HEK293 (cell line): ENCODE data around the gene VOPP1.

Experiments
- CTCF ChIA-PET: fragments of 350-600 bp; formaldehyde crosslinking; extraction: SDS; loops from one replicate; lab custom pipeline; 2021; ENCODE audit warnings: antibody characterized with exemption; lab: Yijun Ruan, JAX
- POLR2A ChIA-PET: fragments of 300-600 bp; formaldehyde crosslinking; extraction: SDS; loops from one replicate; lab custom pipeline; 2020; ENCODE audit warnings: antibody characterized with exemption, inconsistent platforms; lab: Yijun Ruan, JAX
- H3K27ac ChIP-seq: fragments of 200-500 bp; sonication (Bioruptor generic); 2 replicates; pipeline ENCODE4 v1.5.1; 2014; ENCODE audit warnings: low read depth, low read length, control low read depth, inconsistent platforms; ENCODE audit errors: extremely low read depth
- H3K36me3 ChIP-seq, 2 experiments: fragments of 200-500 bp in 1 of 2; sonication (Bioruptor generic) in 1 of 2; 1 replicate in 1 of 2; 2 replicates in 1 of 2; pipeline ENCODE4 v1.5.1; 2014 to 2017; ENCODE audit warnings: inconsistent platforms in 2 of 2, low read length in 2 of 2; ENCODE audit not compliant: control insufficient read depth in 2 of 2, insufficient read depth in 1 of 2
- H3K4me1 ChIP-seq: fragments of 200-500 bp; sonication (Bioruptor generic); 2 replicates; pipeline ENCODE4 v1.5.1; 2014; ENCODE audit warnings: mild to moderate bottlenecking, low read length, inconsistent platforms; ENCODE audit not compliant: control insufficient read depth, insufficient read depth
- H3K4me3 ChIP-seq: 2 replicates; pipeline ENCODE4 v1.5.1; 2011; ENCODE audit warnings: low read depth, mild to moderate bottlenecking, control low read depth, low read length, moderate library complexity
- H3K9me3 ChIP-seq: fragments of 200-500 bp; sonication (Bioruptor generic); 2 replicates; pipeline ENCODE4 v1.5.1; 2014; ENCODE audit warnings: low read depth, low read length, inconsistent platforms; ENCODE audit not compliant: control insufficient read depth, insufficient read depth
- BCL11B ChIP-seq: fragments of 450-650 bp; formaldehyde crosslinking; IDR thresholded peaks from 2 replicates; pipeline ENCODE4 v1.5.1; 2016; ENCODE audit warnings: low read depth, missing biosample characterization, missing genetic modification characterization
- FEZF1 ChIP-seq: fragments of 450-650 bp; formaldehyde crosslinking; IDR thresholded peaks from 2 replicates; pipeline ENCODE4 v1.5.1; 2016; ENCODE audit warnings: missing biosample characterization, missing genetic modification characterization
- KLF7 ChIP-seq: fragments of 450-650 bp; formaldehyde crosslinking; IDR thresholded peaks from 2 replicates; pipeline ENCODE4 v1.5.1; 2016; ENCODE audit warnings: missing biosample characterization, missing genetic modification characterization, borderline replicate concordance
- KLF9 ChIP-seq: fragments of 450-650 bp; formaldehyde crosslinking; IDR thresholded peaks from 2 replicates; pipeline ENCODE4 v1.5.1; 2016; ENCODE audit warnings: missing biosample characterization, missing genetic modification characterization, low read depth
- SCRT2 ChIP-seq: fragments of 450-650 bp; formaldehyde crosslinking; IDR thresholded peaks from 2 replicates; pipeline ENCODE4 v1.5.1; 2016; ENCODE audit warnings: missing biosample characterization, missing genetic modification characterization
- SETDB1 ChIP-seq: IDR thresholded peaks from one replicate; pipeline ENCODE4 v1.6.1; 2017; ENCODE audit warnings: mild to moderate bottlenecking, low read length, moderate library complexity, mixed read lengths; ENCODE audit not compliant: insufficient read length
- ZBTB44 ChIP-seq: fragments of 450-650 bp; IDR thresholded peaks from 2 replicates; pipeline ENCODE4 v1.5.1; 2018; ENCODE audit warnings: missing biosample characterization, mild to moderate bottlenecking, missing genetic modification characterization
- ZBTB48 ChIP-seq: fragments of 450-650 bp; formaldehyde crosslinking; IDR thresholded peaks from 2 replicates; pipeline ENCODE4 v1.5.1; 2016; ENCODE audit warnings: missing biosample characterization, missing genetic modification characterization
- ZFP3 ChIP-seq: fragments of 450-650 bp; formaldehyde crosslinking; IDR thresholded peaks from 2 replicates; pipeline ENCODE4 v1.5.1; 2016; ENCODE audit warnings: low read depth, missing biosample characterization, missing genetic modification characterization
- ZNF10 ChIP-seq: fragments of 450-650 bp; formaldehyde crosslinking; IDR thresholded peaks from 2 replicates; pipeline ENCODE4 v1.5.1; 2017; ENCODE audit warnings: missing biosample characterization, missing genetic modification characterization
- ZNF132 ChIP-seq: fragments of 450-650 bp; formaldehyde crosslinking; IDR thresholded peaks from 2 replicates; pipeline ENCODE4 v1.5.1; 2017; ENCODE audit warnings: missing biosample characterization, missing genetic modification characterization, borderline replicate concordance
- ZNF138 ChIP-seq: fragments of 450-650 bp; formaldehyde crosslinking; IDR thresholded peaks from 2 replicates; pipeline ENCODE4 v1.5.1; 2016; ENCODE audit warnings: missing biosample characterization, missing genetic modification characterization, borderline replicate concordance
- ZNF202 ChIP-seq: fragments of 450-650 bp; formaldehyde crosslinking; IDR thresholded peaks from 2 replicates; pipeline ENCODE4 v1.5.1; 2016; ENCODE audit warnings: missing biosample characterization, missing genetic modification characterization, borderline replicate concordance
- ZNF26 ChIP-seq: fragments of 450-650 bp; formaldehyde crosslinking; IDR thresholded peaks from 2 replicates; pipeline ENCODE4 v1.5.1; 2016; ENCODE audit warnings: missing biosample characterization, missing genetic modification characterization
- ZNF354C ChIP-seq: fragments of 450-650 bp; formaldehyde crosslinking; IDR thresholded peaks from 2 replicates; pipeline ENCODE4 v1.5.1; 2016; ENCODE audit warnings: missing biosample characterization, missing genetic modification characterization, low read depth, borderline replicate concordance
- ZNF362 ChIP-seq: fragments of 450-650 bp; formaldehyde crosslinking; IDR thresholded peaks from 2 replicates; pipeline ENCODE4 v1.5.1; 2016; ENCODE audit warnings: missing biosample characterization, missing genetic modification characterization
- ZNF37A ChIP-seq: fragments of 450-650 bp; IDR thresholded peaks from 2 replicates; pipeline ENCODE4 v1.5.1; 2018; ENCODE audit warnings: missing biosample characterization, missing genetic modification characterization
- ZNF416 ChIP-seq: fragments of 450-650 bp; formaldehyde crosslinking; IDR thresholded peaks from 2 replicates; pipeline ENCODE4 v1.5.1; 2016; ENCODE audit warnings: missing biosample characterization, missing genetic modification characterization
- ZNF433 ChIP-seq: fragments of 450-650 bp; formaldehyde crosslinking; IDR thresholded peaks from 2 replicates; pipeline ENCODE4 v1.5.1; 2016; ENCODE audit warnings: missing biosample characterization, missing genetic modification characterization, low read depth
- ZNF473 ChIP-seq: fragments of 450-650 bp; formaldehyde crosslinking; IDR thresholded peaks from 2 replicates; pipeline ENCODE4 v1.5.1; 2017; ENCODE audit warnings: missing biosample characterization, missing genetic modification characterization
- ZNF560 ChIP-seq: fragments of 450-650 bp; formaldehyde crosslinking; IDR thresholded peaks from 2 replicates; pipeline ENCODE4 v1.5.1; 2017; ENCODE audit warnings: missing biosample characterization, missing genetic modification characterization, borderline replicate concordance
- ZNF585B ChIP-seq: fragments of 450-650 bp; formaldehyde crosslinking; IDR thresholded peaks from 2 replicates; pipeline ENCODE4 v1.5.1; 2016; ENCODE audit warnings: missing biosample characterization, missing genetic modification characterization
- ZNF626 ChIP-seq: fragments of 450-650 bp; sonication (Bioruptor Pico); formaldehyde crosslinking; IDR thresholded peaks from 2 replicates; pipeline ENCODE4 v1.5.1; 2018; ENCODE audit warnings: missing biosample characterization, missing genetic modification characterization, inconsistent platforms
- ZNF629 ChIP-seq: fragments of 450-650 bp; formaldehyde crosslinking; IDR thresholded peaks from 2 replicates; pipeline ENCODE4 v1.5.1; 2017; ENCODE audit warnings: missing biosample characterization, missing genetic modification characterization
- ZNF670 ChIP-seq: fragments of 450-650 bp; formaldehyde crosslinking; IDR thresholded peaks from 2 replicates; pipeline ENCODE4 v1.5.1; 2016; ENCODE audit warnings: missing biosample characterization, missing genetic modification characterization, low read depth
- ZNF777 ChIP-seq: fragments of 450-650 bp; formaldehyde crosslinking; IDR thresholded peaks from 2 replicates; pipeline ENCODE4 v1.5.1; 2017; ENCODE audit warnings: missing biosample characterization, missing genetic modification characterization, borderline replicate concordance
- ZSCAN23 ChIP-seq: fragments of 450-650 bp; formaldehyde crosslinking; IDR thresholded peaks from 2 replicates; pipeline ENCODE4 v1.5.1; 2016; ENCODE audit warnings: missing biosample characterization, missing genetic modification characterization

Gene VOPP1

DNA sequence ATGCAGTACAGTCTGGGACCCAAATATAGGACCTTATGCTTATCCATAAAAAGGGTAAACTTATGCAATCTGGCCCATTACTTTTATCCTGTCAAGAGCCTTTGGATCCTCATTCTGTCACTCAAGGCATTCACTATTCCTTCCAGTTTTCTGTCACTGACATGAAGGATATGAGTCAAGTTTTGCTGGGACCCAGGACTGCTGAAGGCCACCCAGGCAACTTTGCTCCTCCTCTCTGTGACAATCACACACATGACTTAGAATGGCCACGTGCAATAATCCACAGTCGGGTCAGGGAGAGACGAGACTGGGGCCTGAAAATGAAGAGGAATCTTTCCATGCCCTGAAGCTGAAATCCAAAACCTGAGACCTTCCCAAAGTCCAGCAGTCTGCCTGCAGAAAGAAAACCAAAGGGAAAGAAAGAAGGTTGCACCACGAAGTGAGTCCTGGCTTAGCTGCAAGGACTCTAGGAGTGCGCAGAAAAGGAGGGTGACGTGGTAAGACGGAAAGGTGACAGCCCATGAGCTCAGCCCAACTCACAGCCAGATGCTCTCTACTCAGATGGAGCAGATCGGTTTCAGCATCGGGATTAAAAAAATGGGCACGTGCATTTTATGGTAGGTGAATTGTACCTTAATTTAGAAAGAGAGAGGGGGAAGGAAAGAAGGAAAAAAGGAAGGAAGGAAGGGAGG lies 67.2 kb downstream of the VOPP1 start (continued):
- TF ChIP-seq ZNF37A (no peak), ZBTB44 (tag by site-specific recombination) (no peak), SETDB1 (no peak), ZNF10 (tag by site-specific recombination) (no peak), KLF9 (tag by site-specific recombination) (no peak), ZNF560 (no peak), ZBTB48 (tag by site-specific recombination) (no peak)

DNA sequence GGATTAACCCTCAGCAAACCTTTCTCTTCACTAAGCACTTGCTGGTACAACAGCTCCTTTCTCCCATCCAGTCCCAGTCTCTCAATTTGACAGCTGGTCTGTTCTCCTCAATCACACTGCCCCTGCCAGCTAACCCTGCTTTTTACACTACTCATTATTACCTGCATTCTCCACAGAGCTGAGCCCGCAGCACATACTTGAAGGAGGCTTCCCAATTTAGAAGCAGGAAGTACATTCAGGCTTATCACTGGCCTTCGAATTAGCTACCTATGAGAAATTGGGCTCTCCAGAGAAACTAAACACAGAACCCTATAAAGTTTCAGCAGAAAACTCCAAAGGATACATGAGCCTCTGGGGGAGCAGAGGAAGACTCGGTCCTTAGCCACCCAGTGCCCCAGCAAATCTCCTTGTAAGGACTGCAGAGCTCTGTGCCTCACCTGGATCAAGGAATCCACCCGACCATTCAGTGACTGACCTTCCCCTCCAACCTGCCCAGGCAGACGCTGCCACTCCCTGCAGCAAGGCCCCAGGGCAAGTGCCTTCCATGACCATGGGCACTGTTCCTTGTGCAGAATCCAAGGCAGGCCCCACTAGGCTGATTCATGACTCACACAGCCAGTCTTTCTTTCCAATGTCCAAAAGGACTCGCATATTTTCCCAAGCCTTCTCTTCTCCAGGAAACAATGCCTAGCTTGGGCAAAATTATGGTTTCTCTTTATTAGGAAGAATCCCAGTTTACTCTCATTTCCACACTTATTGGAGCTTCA lies 68.0 kb downstream of the VOPP1 start:
- Histone ChIP-seq H3K4me3 (no peak overlapping the region), H3K36me3 (no peaks in the 10 kb centered on the region), H3K9me3 (no peaks in the 10 kb centered on the region), H3K27ac (no peak overlapping the region), H3K4me1 (no peaks in the 10 kb centered on the region)
- TF ChIP-seq ZNF433 (tag by site-specific recombination) (no peak), KLF7 (tag by site-specific recombination) (no peak), ZNF138 (no peak), ZNF362 (tag by site-specific recombination) (no peak), ZNF132 (tag by site-specific recombination) (no peak), BCL11B (tag by site-specific recombination) (no peak)
- ChIA-PET CTCF (no interaction called here), POLR2A (no interaction called here)

DNA sequence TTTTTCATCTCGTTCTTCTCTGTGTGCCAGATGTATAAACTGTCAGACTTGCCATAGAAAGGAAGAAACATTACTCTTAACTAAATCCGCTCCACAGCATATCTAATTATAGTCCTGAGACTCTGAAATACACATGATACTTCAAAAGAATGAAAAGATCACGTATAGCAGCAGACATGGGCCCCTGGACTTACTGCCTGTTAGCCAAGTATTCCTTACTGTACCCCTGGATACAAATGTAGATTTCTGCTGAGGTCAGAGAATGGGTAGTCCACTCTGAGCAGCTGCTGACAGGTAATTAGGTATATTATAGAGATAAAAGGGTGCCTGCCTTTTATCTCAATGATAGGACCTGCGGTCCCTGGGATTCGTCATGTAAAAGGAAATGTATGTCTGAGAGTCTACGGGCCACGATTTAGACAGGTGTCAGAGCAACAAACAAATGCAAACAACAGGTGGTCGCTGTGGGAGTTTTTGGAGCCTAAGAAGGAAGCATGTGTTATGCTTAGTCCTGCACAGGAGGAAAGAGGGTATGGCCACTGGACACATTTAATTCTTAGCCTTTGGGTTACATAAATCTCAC lies 69.4 kb downstream of the VOPP1 start:
- H3K4me1 ChIP-seq = no peaks in the 10 kb centered on the region
- no peak overlapping the region for H3K27ac ChIP-seq
- H3K4me3 ChIP-seq = no peak overlapping the region
- no peaks in the 10 kb centered on the region for H3K9me3 ChIP-seq
- POLR2A ChIA-PET = no interaction called here
- CTCF ChIA-PET = no interaction called here
- H3K36me3 ChIP-seq = no peaks in the 10 kb centered on the region
- TF ChIP-seq ZFP3 (tag by site-specific recombination) = no peak
- no peak for TF ChIP-seq ZNF26 (tag by site-specific recombination)
- TF ChIP-seq ZNF416 (tag by site-specific recombination) = no peak
- no peak for TF ChIP-seq SCRT2 (tag by site-specific recombination)
- TF ChIP-seq ZNF777 (tag by site-specific recombination) = no peak
- TF ChIP-seq ZNF473 (tag by site-specific recombination) = no peak
- no peak for TF ChIP-seq FEZF1 (tag by site-specific recombination)
- TF ChIP-seq ZSCAN23 (tag by site-specific recombination) = no peak
- TF ChIP-seq ZNF670 (tag by site-specific recombination) = no peak
- TF ChIP-seq ZNF354C (tag by site-specific recombination) = no peak
- TF ChIP-seq ZNF626 (tag by site-specific recombination) = no peak
- no peak for TF ChIP-seq ZNF202 (tag by site-specific recombination)
- TF ChIP-seq ZNF629 (tag by site-specific recombination) = no peak
- no peak for TF ChIP-seq ZNF585B (tag by site-specific recombination)
